Measurements from ENCODE around the gene UBE2Q2.
"Not testable (repeated sequence)": the region's sequence is repeated elsewhere in the genome, so short reads cannot be mapped to it uniquely, and the experiment has no call there.

The UBE2Q2 gene

GRCh38 chr15:75867449-75867848, 24.2 kb downstream of the UBE2Q2 start:
- no peak for DNase-seq

GRCh38 chr15:75868019-75868418, 24.8 kb downstream of the UBE2Q2 start:
- no peak for DNase-seq

- no peak for DNase-seq
These were observed 26.2 kb downstream of the UBE2Q2 start for GRCh38 chr15:75869446-75869845.

- not testable (repeated sequence) for DNase-seq
These were observed 28.3 kb downstream of the UBE2Q2 start for GRCh38 chr15:75871589-75871988.

- DNase-seq: no peak
These were observed 29.2 kb downstream of the UBE2Q2 start for GRCh38 chr15:75872403-75872990.

- DNase-seq: no peak
These were observed 40.8 kb downstream of the UBE2Q2 start for GRCh38 chr15:75884041-75884440.

- no peak for DNase-seq
These were observed 43.9 kb downstream of the UBE2Q2 start for GRCh38 chr15:75887178-75887577.

- no peak for DNase-seq
These were observed 48.6 kb downstream of the UBE2Q2 start for GRCh38 chr15:75891895-75892294.

- DNase-seq: no peak
These were observed 52.5 kb downstream of the UBE2Q2 start for GRCh38 chr15:75895731-75896130.

GRCh38 chr15:75900577-75900976, 57.3 kb downstream of the UBE2Q2 start:
- no peak for DNase-seq

- no peak for DNase-seq
These were observed 58.9 kb downstream of the UBE2Q2 start for GRCh38 chr15:75902129-75902557.

GRCh38 chr15:75903331-75904239, 60.3 kb downstream of the UBE2Q2 start, which contains the start of gene FBXO22:
TSS of gene FBXO22 (plus strand) at chr15:75903878. CDS start at chr15:75903964, 86 bp downstream.
- DNase-seq: peak; percentile 83

GRCh38 chr15:75905231-75905630, 62.0 kb downstream of the UBE2Q2 start:
- no peak for DNase-seq

GRCh38 chr15:75910355-75910754, 67.1 kb downstream of the UBE2Q2 start:
- DNase-seq: not testable (repeated sequence)

GRCh38 chr15:75916978-75917377, 73.7 kb downstream of the UBE2Q2 start:
- DNase-seq: no peak

- no peak for DNase-seq
These were observed 74.9 kb downstream of the UBE2Q2 start for GRCh38 chr15:75918135-75918534.

- no peak for DNase-seq
These were observed 76.8 kb downstream of the UBE2Q2 start for GRCh38 chr15:75920079-75920478.

- DNase-seq: no peak
These were observed 78.8 kb downstream of the UBE2Q2 start for GRCh38 chr15:75921732-75922703.

GRCh38 chr15:75923756-75924155, 80.5 kb downstream of the UBE2Q2 start:
- no peak for DNase-seq

- no peak for DNase-seq
These were observed 81.3 kb downstream of the UBE2Q2 start for GRCh38 chr15:75924576-75924975.

- DNase-seq: no peak
These were observed 82.2 kb downstream of the UBE2Q2 start for GRCh38 chr15:75925440-75925839.

- no peak for DNase-seq
These were observed 83.7 kb downstream of the UBE2Q2 start for GRCh38 chr15:75926931-75927330.

- no peak for DNase-seq
These were observed 84.4 kb downstream of the UBE2Q2 start for GRCh38 chr15:75927601-75928000.

Data from effector CD4-positive, alpha-beta T cell (primary cell).